GM21360 (cell line): ENCODE data around the gene TMEM263.
"Not testable (repeated sequence)": the region's sequence is repeated elsewhere in the genome, so short reads cannot be mapped to it uniquely, and the experiment has no call there.

Experiments used
- ATAC-seq: cut with Tn5 transposase; IDR thresholded peaks from one replicate; pipeline ENCODE4 v1.9.1; 2021; ENCODE audit warnings: mild to moderate bottlenecking, moderate library complexity; ENCODE audit not compliant: unreplicated experiment

Gene TMEM263

DNA sequence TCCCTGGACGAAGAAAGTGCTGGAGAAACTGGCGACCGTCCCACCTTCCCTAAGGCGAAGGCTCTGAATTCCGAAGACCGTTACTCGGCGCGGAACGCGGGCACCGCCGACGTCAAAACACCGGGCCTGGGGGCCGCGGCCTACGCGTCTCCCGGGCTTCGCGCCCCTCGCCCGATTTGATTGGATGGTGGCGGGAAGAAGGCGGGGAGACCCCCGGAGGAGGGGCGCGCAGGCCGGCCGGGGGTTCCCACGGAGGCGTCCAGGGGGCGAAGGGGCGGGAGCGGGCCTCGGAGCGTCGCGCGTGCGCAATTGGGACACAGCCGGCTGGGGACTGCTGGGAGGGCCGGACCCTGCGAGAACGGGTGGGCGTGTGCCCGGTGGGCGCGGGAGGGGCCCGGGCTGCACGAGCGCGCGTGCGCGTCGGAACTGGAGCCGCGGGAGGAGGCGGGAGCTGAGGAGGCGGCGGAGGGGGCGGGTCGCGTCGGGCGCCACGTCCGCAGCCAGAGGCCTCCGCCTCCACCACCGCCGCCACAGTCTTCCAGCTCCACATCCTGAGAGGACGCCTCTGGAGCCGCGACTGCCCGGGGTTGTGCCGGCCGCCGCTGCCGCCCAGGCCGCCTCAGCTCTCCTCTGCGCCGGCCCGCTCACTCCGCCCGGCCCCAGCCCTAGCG lies at the start of gene TMEM263:
TMEM263 (plus strand) TSS at position 531 of the 671 bp plus-strand sequence. CDS start 11,210 bp downstream, outside the sequence.
- peak; percentile 85 for ATAC-seq

DNA sequence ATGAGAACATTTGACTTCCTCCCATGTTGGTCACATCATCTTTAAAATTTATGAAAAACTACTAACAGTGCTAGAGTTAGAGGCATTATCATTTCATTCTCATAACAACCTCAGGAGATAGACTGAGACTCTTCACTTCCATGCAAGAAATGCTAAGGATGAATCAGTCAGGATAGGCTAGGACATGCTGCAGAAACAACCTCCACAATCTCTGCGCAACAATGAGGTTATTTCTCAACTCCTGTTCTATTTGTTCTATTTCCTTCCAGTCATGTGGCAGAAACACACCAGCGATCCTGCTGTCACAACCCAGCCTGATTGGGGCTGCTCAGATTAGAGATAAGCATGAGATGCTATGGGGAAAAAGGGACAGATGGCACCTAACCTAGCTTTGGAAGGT lies 49.0 kb upstream of the TMEM263 start:
- ATAC-seq = no peak

DNA sequence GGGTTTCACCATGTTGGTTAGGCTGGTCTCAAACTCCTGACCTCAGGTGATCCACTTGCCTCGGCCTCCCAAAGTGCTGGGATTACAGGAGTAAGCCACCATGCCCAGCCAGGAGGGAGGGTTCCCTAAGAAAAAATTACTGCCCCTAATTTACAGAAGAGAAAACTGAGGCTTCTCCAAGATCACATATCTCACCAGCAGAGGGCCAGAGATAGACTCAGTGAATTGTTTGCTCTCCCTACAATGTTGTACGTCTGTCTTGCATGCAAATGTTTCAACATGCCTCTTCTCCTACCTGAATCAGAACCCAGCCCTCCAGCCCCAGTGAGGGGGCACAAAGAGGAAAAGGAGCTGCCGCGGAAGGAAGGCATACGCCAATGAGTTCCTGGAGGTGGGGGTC lies 48.3 kb upstream of the TMEM263 start:
- ATAC-seq = no peak

DNA sequence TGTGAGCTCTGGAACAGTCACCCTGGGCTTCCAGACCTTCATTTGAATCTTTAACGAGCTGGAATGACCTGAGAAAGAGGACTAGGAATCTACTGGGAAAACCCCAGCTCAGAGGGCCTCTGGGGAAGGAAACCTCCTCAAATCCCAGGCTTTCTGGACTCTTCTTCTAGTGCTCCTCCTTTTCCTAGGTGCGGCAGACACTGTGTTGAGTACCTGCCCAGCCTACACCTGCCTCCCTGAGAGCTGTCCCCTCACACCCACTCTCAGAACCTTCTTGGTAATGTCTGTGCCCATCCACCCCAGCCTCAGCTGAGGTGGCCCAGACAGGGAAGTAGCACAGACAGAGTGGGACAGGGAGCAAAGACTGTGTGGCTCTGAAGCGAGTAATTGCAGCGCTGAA lies 47.9 kb upstream of the TMEM263 start:
- no peak for ATAC-seq

DNA sequence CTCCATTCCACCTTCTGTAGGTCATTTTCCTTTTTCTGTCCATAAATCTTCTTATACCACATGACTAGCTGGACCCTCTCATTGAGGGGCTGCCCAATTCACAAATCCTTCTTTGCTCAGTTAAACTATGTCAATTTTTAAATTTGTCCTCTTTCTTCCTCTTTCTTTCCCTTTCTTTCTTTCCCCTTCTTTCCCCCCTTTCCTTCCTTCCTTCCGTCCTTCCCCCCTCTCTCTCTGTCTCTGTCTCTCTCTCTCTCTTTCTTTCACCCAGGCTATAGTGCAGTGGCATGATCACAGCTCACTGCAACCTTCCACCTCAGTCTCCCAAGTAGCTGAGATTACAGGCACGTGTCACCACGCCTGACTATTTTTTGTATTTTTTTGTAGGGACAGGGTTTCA lies 47.1 kb upstream of the TMEM263 start:
- no peak for ATAC-seq

DNA sequence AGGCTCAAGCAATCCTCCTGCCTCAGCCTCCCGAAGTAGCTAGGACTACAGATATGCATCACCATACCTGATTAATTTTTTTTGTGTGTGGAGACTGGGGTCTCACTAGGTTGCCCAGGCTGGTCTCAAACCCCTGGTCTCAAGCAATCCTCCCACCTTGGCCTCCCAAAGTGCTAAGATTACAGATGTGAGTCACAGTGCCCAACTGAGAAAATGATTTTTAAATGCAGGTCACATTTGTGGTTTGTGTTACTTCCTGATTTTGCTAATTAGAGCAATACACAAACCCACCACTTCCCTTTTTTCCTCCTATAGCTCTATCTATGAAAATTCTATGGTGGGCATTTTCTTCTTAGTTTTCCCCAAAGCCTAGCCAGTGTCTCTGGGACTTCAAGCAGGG lies 45.5 kb upstream of the TMEM263 start:
- peak; percentile 57 for ATAC-seq

DNA sequence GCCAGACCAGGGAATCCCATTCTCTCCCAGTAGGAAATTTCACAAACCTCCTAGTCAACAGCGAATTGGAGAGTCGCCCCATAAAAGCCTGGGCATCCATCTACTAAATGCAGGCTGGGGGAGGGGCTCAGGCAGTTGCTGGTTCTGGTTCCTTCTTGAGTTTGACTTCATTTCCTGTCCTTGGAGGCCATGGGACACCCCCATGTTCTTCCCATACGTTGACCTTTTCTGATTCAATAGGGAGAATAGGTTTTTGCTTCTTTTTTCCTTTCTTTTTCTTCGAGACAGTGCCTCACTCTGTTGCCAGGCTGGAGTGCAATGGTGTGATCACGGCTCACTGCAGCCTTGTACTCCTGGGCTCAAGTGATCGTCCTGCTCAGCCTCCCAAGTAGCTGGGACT lies 44.1 kb upstream of the TMEM263 start:
- ATAC-seq = no peak

DNA sequence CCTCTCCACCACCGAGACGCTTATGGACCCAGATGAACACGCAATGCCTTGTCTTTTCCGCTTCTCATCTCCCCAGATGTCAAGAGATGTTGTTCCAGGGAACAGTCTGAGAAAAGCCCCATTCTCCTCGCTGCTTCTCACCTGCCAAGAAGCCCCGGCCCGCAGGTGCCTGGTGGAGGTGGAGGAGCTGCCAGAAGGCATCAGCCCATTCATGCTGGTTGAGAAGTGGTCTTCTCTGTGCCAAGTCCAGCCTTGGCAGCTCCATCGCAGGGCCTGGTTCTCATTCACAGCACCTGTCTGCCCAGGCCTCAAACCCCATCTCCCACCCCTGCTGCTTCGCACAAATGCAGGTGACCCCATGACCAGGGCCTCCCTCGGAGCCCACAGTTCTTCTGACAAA lies 42.3 kb upstream of the TMEM263 start:
- ATAC-seq = no peak

DNA sequence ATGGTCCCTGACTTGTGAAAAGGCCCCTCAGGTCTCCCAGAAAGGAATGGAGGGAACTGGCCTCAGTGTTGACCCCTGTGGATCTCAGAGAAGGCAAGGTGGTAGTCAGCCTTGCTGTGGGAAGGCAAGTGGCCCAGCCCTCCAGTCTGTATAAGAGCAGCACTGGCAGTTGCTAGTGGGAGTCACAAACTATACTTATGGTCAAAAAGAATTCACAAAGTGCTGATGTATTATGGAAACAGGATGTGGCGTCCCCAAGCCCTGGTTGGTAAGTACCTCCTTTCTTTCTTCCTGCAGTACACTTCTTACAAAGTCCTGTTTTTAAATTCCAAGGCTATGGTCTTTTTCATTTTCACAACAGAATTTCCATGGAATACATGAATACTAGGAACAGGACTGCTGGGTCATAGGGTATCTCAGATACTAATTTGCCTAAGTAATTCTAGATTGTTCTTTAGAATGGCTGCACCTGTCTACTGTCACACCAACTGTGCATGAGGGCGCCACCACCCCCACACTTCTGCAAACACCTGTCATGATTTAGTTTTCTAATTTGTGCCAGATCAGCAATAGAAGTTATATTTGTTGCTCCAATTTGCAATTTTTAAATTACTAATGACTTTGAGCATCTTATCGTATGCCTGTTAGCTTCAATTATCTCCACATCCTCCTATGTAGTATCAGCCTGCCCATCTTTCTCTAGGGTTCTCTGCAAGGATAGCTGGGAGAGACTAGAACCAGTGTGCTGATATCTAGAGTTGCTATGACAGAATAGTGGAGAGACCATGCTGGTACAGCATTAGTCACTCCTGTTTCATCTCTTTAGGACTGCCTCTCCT lies 40.7 kb upstream of the TMEM263 start:
- ATAC-seq = peak; percentile 54

DNA sequence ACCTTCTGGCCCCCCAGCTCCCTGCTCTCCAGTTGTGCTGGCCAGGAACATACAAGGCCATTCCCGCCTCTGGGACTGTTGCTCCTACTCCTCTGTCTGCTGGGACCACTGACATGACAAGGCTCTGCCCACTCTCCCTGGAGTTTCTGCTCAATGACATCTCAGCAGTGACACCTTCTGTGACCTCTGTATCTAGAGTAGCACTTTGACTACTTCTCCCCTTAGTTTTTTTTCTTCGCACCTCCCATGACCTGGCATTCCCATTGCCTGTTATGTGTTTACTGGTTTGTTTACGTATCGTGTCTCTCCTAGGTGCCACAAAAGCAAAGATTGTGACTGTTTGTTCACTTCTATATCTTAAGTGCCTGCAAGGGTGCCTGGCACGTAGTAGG lies 40.1 kb upstream of the TMEM263 start:
- ATAC-seq = no peak

DNA sequence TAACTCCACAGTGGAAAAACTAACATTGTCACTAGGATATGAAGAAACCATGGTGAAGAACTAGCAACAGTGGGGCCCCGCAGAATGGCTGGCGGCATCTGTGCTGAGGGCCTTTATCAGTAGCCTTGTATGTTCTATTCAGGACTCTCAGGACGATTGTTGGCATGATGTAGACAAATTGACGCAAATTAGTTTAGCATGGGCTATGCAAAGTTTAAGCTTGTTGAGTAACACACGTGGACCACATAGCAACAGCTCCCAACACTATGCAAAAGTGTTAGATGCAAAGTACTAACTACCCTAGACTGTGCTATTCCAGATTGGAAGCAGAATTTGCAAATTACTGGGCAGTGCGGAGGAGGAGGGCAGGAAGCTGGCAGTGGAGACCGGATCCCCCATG lies 38.2 kb upstream of the TMEM263 start:
- no peak for ATAC-seq

DNA sequence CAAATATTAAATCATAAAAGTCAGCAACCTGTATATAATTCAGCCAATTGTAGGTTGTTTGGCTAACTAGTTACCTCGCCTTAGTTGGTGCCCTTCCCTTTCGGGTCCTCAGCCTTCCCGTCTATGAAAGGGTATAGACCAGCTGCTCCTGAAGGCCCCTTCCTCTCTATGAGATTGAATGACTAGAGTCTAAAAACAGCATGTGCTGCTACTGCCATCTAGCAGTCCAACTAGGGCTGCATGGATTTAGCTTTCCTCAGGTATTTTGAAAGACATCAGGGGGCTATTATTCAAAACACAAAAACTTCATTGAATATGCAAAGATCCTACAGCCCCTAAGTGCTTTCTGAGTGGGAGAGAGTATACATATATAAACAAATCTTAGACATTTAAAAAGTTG lies 37.0 kb upstream of the TMEM263 start:
- ATAC-seq = no peak

DNA sequence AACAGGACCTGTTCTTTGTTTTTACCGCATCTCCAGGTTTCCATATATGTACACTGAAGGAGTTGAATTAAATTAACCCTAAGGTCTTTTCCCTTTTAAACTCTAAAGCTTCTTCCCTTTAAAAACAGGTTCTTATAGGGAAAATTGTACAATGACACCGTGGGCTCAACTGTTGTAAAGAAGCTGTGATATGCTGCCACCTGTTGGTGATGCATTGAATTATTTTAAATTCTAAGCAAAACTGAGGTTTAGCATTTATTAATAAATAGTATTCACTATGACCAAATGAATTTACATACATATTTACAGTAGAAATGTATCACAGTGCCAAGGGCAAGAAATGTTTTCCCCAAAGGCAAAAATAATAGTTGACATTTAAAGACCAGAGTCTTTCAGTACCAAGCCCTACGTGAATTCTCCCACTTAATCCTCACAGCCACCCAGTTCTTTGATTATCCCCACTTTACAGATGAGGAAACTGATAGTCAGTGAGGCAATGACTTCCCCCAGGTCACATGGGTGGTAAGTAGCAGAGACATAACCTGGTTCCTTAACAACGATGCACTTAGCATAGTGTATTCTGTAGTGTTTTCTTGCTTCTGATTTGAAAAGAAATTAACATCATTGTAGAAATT lies 35.7 kb upstream of the TMEM263 start:
- ATAC-seq = no peak

DNA sequence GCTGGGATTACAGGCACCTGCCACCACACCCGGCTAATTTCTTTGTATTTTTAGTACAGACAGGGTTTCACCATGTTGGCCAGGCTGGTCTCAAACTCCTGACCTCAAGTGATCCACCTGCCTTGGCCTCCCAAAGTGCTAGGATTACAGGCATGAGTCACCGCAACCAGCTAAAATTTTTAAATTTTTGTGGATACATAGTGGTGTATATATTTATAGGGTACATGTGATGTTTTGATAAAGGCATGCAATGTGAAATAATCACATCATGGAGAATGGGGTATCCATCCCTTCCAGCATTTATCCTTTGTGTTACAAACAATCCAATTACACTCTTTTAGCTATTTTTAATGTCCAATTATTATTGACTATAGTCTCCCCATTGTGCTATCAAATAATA lies 33.7 kb upstream of the TMEM263 start:
- not testable (repeated sequence) for ATAC-seq

DNA sequence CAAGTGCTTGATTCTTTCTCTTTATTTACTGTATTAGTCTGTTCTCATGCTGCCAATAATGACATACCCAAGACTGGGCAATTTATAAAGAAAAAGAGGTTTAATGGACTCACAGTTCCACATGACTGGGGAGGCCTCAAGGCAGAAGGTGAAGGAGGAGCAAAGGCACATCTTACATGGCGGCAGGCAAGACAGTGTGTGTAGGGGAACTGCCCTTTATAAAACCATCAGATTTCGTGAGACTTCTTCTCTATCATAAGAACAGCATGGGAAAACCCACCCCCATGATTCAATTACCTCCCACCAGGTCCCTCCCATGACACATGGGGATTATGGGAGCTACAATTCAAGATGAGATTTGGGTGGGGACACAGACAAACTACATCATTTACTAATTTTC lies 32.1 kb upstream of the TMEM263 start:
- not testable (repeated sequence) for ATAC-seq

DNA sequence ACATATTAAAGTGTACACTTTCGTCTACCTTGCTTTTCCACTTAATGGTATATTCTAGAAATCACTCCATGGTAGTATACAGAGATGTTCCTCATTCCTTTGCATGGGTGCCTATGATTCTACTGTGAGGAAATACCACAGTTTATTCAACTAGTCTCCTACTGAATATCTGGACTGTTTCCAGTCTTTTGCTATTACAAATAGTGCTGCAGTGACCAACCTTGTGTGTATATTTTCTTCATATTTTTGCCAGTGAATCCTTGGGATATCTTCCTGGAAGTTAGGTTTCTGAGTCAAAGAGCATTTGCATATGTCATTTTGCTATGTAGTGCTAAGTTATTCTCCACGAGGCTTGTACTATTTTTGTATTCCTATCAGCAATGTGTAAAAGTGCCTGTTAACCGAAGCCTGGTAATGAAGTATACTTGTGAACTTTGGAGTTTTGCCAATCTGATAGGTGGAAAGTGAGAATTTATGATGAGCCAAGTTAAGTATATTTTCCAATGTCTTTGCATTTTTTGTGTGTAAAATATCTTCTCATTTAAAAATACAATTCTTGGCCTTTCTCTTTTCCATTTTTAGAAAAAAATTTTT lies 31.3 kb upstream of the TMEM263 start:
- ATAC-seq = no peak

DNA sequence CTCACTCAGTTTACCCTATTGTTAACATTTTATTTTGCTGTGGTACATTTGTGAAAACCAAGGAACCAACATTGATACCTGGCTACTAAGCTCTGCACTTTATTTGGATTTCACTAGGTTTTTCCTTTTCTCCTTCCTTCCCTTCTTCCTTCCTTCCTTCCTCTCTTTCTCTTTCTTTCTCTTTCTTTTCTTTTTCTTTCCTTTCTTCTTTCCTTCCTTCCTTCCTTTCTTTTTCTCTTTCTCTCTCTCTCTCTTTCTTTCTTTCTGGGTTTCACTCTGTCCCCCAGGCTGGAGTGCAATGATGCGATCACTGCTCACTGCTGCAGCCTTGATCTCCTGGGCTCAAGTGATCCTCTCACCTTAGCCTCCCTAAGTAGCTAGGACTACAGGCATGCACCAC lies 29.1 kb upstream of the TMEM263 start:
- ATAC-seq = no peak

DNA sequence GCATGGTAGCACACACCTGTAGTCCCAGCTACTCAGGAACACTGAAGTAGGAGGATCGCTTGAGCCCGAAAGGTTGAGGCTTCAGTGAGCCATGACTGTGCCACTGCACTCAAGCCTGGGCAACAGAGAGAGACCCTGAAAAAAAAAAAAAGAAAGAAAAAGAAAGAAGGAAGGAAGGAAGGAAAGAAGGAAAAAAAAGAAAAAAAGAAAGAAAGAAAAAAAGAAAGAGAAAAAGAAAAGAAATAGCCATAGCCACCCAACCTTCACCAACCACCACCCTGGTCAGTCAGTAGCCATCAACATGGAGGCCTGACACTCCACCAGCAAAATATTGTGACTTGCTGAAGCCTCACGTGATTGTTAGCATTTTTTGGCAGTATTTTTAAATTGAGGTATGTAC lies 21.4 kb upstream of the TMEM263 start:
- no peak for ATAC-seq

DNA sequence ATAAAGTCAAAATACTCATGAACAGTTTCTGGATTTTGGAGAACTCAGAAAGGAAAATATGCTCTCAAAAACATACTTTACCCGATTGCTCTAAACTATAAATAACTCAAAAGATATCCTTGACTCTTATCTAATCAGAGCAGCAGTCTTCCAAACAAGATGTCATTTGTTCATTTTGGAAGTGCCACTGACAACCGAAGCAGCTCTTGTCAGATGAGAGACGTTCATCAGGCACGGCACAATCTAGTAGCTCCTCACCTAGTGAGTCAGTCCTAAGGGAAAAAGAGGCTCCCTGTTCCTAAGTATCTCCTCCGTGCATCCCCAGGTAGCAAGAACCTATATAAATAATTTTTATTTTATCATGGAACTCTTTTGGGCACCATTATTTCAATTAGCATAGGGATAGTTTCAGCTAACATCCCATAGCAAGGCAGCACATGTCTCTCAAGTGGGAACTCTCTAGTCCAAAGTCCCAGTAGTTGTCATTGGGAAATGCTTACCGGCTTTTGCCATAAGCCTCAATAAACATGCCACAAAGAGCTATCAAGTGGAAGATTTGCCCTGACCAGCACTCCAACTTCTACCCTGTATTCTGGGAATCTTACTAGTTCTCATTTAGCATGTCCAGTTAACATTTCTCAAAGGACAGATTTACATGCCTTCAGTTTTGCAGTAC lies 14.1 kb upstream of the TMEM263 start:
- ATAC-seq = no peak

DNA sequence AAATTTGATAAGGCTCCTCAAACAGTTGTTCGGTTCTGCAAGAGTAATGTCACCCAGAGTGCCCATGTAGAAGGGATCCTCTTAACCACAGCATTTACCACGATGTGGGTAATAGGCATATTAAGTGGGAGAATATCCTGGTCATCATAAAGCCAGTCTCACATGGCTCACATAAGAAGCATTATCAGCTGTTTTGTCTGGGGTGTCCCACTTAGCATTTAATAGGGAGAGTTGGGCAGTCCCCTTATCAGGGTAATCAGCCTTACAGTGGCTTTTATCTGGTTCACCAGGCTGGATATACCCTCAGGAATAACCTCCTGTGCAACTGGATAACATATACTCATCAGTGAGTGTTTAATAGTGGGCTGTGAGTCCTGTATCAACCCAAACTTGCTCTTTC lies 12.9 kb upstream of the TMEM263 start:
- no peak for ATAC-seq

DNA sequence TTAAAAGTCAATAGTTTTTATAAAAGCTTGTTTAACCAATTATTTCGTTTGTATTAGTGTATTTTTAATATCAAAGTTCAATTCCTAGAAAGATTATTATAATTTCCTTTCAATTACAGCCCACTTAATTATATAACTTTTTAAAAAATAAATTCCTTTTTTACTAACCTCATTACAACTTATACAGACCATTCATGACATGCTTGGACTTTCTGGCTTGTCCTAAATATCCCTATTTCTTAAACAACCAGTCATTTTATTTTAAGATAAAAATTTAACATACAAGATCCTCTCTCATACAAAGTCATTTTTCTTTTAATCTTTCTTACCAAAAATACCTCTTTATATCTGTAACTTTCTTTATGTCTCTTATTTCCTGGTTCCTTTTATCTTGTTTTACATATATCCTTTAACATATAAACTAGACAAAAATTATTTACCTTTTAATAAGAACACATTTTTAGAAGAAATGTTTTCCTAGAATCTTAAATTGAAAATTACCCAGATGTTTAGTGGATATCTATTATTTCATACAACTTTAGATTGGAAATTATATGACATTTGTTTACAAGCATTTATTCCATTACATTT lies 10.4 kb upstream of the TMEM263 start:
- no peak for ATAC-seq
